HG02981 (cell line): ENCODE measurements around the gene PSMA7.

Source experiments
- ATAC-seq: cut with Tn5 transposase; IDR thresholded peaks from one replicate; pipeline ENCODE4 v1.9.1; 2021; ENCODE audit warnings: mild to moderate bottlenecking, moderate library complexity; ENCODE audit not compliant: unreplicated experiment

The PSMA7 gene

DNA sequence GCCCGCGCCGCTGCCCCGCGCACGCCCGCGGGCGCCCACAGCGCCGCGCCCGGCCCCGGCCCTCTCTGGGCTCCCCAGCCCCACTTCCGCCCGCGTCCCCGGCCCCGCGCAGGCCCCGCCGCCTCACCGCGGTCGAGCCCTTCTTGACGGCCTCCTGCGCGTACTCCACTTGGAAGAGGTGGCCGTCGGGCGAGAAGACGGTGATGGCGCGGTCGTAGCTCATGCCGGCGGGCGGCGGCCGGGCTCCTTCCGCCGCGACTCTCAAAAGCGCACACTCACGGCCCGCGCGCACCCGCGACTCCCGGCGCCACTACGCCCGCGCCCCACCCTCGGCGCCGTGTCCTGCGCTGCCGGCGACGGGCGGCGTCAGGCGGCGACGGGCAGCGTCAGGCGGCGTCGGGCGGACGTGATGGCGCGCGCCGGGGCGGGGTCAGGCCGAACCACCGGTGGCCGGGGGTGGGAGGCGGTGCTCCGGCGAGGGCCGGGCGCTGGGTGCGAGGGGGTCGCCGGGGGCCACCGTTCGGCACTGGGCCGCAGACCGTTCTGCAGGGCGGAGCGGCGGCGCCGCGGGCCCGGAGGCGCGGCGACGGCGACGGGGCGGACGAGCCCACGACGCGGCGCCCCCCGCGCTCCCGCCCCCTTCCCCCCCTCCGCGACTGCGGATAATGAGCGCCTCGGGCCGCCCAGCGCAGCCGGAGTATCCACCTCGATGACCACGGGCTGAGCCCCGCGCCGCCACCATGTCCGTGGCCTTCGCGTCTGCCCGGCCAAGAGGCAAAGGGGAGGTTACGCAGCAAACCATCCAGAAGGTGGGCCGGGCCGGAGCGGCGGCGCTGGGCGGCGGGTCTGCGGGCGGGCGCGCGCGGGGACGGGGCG, at the start of gene PSMA7, which contains the start of gene SS18L1:
PSMA7 (minus strand) TSS at position 314 of the 876 bp plus-strand sequence; CDS start at position 223, 91 bp downstream.
SS18L1 (plus strand) TSS at position 689 of the 876 bp plus-strand sequence; CDS start at position 741, 52 bp downstream.
- peak; percentile 79 for ATAC-seq

DNA sequence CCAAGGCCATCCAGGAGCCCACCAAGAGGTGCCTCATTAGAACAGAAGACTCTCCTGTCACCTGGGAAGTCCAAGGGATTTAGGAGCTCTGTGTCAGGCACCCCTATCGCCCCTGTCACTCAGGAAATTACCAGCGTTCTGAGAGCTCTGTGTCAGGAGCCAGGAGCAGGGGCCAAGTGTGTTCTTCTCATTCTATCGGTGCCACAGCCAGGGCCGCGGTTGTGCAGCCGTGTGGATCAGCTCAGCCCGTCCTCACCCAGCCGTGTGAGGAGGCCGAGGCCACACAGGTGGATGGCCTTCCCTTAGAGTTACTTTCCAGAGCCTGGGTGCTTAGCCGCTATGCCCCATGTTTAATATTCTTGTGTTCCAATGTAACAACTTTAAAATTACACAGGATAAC, 49.4 kb upstream of the PSMA7 start:
- ATAC-seq = no peak

GRCh38 chr20:62191781-62192559, 48.8 kb upstream of the PSMA7 start:
- no peak for ATAC-seq

GRCh38 chr20:62190639-62191411, 47.6 kb upstream of the PSMA7 start:
- no peak for ATAC-seq

DNA sequence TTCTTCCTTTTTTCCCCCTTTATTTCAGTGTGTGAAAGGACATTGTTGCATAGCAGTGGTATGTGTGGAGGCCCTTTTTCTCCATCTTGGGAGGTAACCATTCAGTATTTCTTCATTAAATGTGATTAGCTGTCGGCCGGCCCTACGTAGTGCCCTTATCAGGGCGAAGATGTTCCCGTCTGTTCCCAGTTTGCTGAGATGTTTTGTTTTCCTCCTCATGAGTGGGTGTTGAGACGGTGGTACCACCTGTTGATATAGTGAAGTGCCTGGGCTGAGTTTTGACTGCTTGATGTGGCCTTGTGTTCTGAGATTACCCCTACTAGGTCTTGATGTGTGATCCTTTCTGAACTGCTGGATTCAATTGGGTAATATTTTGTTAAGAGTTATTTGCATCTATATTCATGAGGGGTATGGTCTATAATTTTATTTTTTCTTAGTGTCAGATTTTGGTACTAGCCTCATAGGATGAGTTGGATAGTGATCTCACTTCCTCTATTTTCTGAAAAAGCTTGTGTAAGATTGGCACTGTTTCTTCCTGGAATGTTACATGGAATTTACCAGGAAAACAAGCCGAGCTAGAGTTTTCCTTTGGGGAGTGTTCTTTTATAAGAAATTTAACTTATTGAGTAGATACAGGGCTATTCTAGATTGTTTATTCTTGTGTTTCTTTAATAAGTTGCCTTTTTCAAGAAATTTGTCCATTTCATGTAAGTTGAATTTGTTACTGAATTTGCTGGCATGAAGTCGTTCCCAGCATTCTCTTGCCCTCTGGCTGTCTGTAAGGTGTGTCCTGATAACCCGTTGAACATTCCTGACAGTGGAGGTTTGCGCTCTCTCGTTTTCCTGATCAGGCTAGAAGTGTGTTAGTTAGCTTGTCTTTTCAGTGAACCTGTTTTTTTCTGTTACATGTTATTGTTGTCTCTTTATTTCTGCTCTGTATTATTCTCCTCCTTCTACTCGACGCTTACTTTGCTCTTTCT, 44.0 kb upstream of the PSMA7 start:
- no peak for ATAC-seq

GRCh38 chr20:62186096-62186426, 42.9 kb upstream of the PSMA7 start:
- no peak for ATAC-seq

DNA sequence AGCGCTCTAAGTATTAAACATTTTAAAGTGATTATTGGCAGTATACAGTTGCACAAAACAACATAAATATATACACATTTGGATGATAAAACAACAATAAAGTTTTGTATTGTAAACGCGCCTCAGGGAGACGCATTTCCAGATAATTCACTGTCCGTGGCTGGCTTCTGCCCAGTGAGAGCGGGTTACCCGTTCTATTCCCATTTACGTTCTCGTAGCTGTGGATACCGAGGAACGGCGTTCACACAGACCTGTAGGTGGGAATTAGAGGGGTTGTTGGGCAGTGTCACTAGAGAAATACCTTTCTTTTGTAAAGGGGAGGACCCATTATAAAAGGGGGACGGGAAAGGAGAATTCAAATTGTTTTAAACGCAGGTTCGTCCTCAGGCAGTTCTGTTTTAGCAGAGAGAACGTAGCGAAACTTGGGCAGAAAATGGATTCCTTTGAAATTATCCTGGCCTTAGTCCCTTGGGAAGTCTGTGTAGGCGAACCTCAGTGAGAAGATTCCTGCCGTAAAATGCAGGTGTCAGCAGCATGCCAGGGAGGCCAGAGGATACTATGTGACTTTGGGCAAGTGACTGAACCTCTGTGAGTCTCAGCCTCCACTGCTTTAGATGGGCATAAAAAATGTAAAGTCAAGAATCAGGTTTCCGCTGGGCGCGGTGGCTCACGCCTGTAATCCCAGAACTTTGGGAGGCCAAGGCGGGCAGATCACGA, 40.4 kb upstream of the PSMA7 start:
- no peak for ATAC-seq

GRCh38 chr20:62182469-62183425, 39.6 kb upstream of the PSMA7 start, which contains the start of gene MTG2:
Gene MTG2, plus strand, starts transcription at chr20:62183028. Its CDS starts 10,393 bp downstream, at chr20:62193421.
- ATAC-seq = peak; percentile 93

DNA sequence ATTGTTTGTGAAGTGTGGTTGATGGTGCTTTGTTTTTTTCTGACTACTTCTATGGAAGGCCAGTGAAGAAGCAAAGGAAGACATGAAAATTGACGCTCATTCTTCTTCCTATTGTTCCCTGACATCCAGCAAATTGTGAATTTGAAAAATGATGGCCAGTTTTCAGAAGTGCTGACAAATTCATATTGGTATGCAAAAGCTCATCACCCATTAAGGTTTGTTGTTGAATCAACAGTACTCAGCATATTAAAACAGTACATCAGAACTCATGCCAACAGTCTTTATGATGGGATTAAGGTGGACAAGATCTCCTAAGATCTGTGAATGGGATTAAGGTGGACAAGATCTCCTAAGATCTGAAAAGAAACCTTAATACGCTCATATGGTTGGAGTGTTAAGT, 38.6 kb upstream of the PSMA7 start:
- no peak for ATAC-seq

GRCh38 chr20:62179162-62179504, 35.9 kb upstream of the PSMA7 start:
- no peak for ATAC-seq

GRCh38 chr20:62178316-62179161, 35.3 kb upstream of the PSMA7 start:
- no peak for ATAC-seq

- ATAC-seq = no peak
Observed at GRCh38 chr20:62177307-62177706, 34.1 kb upstream of the PSMA7 start.

DNA sequence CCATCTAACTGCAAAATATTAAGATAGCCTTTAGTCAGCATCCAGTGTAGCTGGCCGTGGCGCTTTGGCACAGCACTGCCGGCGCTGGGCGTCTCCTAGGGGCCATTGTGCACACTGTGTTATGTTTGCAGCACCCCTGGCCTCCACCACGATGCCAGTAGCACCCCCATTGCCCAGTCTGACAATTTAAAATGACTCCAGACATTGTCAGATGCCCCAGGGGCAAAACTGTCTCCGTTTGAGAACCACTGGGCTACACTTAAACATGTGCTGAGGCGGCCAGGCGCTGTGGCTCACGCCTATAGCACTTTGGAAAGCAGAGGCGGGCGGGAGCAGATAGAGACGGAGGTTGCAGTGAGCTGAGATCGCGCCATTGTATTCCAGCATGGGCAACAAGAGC, 33.7 kb upstream of the PSMA7 start:
- ATAC-seq = no peak

GRCh38 chr20:62175711-62176110, 32.5 kb upstream of the PSMA7 start:
- ATAC-seq = no peak

DNA sequence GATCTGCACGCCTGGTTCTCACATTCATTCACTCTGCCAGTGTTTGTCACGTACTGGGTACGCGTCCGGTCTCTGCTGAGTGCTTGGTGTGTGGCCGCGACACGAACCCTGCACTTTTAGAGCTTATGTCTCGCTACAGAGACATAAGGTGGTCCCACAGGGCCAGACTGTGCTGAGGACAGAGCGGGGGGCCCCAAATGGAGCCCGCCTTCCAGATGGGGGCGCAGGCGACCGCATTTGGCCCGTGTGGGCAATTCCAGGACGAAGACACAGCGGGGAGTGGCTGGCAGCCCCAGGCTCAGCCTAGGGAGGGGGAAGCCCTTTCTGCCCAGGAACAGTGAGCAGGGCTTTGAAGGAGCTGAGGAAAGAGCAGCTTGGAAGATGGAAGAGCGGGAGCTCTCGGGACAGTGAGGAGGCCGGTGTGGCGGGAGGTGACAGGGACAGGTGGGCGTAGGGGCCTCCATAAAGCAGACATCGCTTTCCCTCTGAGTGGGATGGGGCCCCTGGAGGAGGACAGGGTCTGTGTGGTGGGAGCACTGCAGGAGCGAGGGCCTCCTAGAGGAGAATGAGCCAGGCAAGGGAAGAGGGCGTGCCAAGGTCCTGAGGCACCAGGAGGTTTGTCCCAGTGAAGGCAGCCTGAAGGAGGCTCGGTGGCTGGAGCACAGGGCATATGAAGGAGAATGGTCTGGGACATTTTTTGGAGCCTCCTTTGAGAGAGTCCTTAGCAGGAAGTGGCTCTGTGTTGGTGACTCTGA, 31.9 kb upstream of the PSMA7 start:
- no peak for ATAC-seq

GRCh38 chr20:62174021-62174804, 31.0 kb upstream of the PSMA7 start:
- ATAC-seq = no peak
